ENCODE measurements around the gene CDK14.

DNA sequence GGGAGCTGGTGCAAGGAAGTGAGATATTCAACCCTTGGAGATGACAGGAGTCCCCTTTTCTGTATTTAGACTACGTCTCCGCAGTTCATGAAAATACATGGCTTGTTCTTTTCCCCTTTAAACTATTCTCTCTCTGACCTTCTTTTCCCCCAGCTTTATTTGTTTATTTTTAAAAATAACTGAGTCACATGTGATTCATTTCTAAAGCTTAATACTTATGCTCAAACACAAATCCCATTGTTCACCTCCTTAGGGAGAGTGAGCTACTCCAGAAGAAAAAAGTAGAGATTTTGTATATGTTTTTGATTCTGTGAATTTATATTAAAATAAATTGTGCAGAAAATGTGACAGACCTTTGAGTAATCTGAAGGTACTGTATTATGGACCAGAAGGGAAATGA, 632.2 kb downstream of the CDK14 start:
- TF ChIP-seq POLR2A (IDR thresholded peaks at IDR 0.05): no peak
- TF ChIP-seq CTCF (IDR thresholded peaks at IDR 0.05): no peak
